DOHH2 (cell line): Measurements from ENCODE around the gene LCMT1.

Experiments used
- EZH2phosphoT487 ChIP-seq: fragments of 200-600 bp; sonication (generic); IDR thresholded peaks from 2 replicates; pipeline ENCODE4 v1.6.1; 2017; ENCODE audit warnings: borderline replicate concordance, mild to moderate bottlenecking, antibody characterized with exemption, low read length, moderate library complexity, mixed read lengths
- TF ChIP-seq, protein P1 (sequence below): fragments of 200-600 bp; sonication (generic); IDR thresholded peaks from one replicate; pipeline ENCODE4 v1.5.1; 2014; ENCODE audit warnings: antibody characterized with exemption, mild to moderate bottlenecking, low read depth, low read length; ENCODE audit not compliant: poor library complexity, severe bottlenecking

DNA sequence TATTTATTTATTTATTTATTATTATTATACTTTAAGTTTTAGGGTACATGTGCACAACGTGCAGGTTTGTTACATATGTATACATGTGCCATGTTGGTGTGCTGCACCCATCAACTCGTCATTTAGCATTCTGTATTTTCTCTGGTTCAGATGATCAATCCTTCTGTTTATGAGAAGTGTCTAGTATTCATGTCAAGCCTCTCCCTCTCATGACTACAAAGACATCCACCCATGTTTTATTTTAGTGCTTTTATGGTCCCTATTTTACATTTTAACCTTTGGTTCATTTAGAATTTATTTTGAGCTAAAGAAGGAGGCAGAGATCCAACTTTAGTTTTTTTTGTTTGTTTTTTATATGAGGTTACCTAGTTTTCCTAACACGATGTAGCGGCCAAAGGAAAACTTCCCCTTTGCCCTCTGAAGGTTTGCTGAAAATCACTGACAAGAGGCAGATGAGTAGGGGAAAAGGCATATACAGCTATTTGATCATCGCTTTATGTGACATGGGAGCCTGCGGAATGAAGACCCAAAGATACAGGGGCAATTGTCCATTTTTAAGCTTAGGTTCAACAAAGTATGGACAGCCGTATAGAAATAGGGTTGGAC is 82.8 kb downstream of the LCMT1 start:
- TF ChIP-seq, protein P1, sequence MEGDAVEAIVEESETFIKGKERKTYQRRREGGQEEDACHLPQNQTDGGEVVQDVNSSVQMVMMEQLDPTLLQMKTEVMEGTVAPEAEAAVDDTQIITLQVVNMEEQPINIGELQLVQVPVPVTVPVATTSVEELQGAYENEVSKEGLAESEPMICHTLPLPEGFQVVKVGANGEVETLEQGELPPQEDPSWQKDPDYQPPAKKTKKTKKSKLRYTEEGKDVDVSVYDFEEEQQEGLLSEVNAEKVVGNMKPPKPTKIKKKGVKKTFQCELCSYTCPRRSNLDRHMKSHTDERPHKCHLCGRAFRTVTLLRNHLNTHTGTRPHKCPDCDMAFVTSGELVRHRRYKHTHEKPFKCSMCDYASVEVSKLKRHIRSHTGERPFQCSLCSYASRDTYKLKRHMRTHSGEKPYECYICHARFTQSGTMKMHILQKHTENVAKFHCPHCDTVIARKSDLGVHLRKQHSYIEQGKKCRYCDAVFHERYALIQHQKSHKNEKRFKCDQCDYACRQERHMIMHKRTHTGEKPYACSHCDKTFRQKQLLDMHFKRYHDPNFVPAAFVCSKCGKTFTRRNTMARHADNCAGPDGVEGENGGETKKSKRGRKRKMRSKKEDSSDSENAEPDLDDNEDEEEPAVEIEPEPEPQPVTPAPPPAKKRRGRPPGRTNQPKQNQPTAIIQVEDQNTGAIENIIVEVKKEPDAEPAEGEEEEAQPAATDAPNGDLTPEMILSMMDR = no peak
- no peak for TF ChIP-seq EZH2phosphoT487
